H1 (cell line): ENCODE data around the gene DIPK1C. TPM values are rescaled to one million over a fixed set of nuclear protein-coding genes. Genes with fewer than 3 reads are reported as not detected.

Source experiments
- CTCF ChIA-PET: fragments of 300-600 bp; sonication (Branson Sonifier 250); formaldehyde crosslinking; loops from one replicate; lab custom pipeline; 2021; ENCODE audit not compliant: partially characterized antibody; lab: Charles Lee
- POLR2A ChIA-PET: fragments of 300-600 bp; sonication (Branson Sonifier 250); formaldehyde crosslinking; loops from one replicate; lab custom pipeline; 2021; ENCODE audit warnings: inconsistent platforms; ENCODE audit not compliant: partially characterized antibody; lab: Charles Lee
- DNase-seq, 2 experiments: peaks; one replicate each; pipeline versions ENCODE4 v3.0.0 to v3.0.0-alpha.2; 2010 to 2022; ENCODE audit warnings: low spot score in 2 of 2, low read depth in 1 of 2, mixed read lengths in 1 of 2
- FAIRE-seq: peaks from 2 replicates; lab custom pipeline; 2011; peaks lifted over from hg19 to GRCh38; lab: Jason Lieb, UNC
- H2AFZ ChIP-seq: 2 replicates; pipeline ENCODE4 v1.8.1; 2012; ENCODE audit warnings: low read length, inconsistent platforms
- H2AK5ac ChIP-seq: 2 replicates; pipeline ENCODE4 v1.6.1; 2013; ENCODE audit warnings: low read depth, low read length
- H2BK120ac ChIP-seq: replicated peaks from 2 replicates; pipeline ENCODE3; 2013; ENCODE audit warnings: low read depth, low read length, inconsistent platforms
- H2BK12ac ChIP-seq: 2 replicates; pipeline ENCODE4 v1.6.1; 2013; ENCODE audit warnings: low read depth, low read length
- H2BK15ac ChIP-seq: 2 replicates; pipeline ENCODE4 v1.6.1; 2013; ENCODE audit warnings: low read length
- H2BK20ac ChIP-seq: 2 replicates; pipeline ENCODE4 v1.6.1; 2013; ENCODE audit warnings: low read length
- H2BK5ac ChIP-seq: 2 replicates; pipeline ENCODE4 v1.6.1; 2013; ENCODE audit warnings: low read depth, low read length
- H3K14ac ChIP-seq: 2 replicates; pipeline ENCODE4 v1.6.1; 2013; ENCODE audit warnings: inconsistent platforms; ENCODE audit not compliant: insufficient read length
- H3K18ac ChIP-seq: 2 replicates; pipeline ENCODE4 v1.6.1; 2013; ENCODE audit warnings: low read length; ENCODE audit errors: extremely low read depth
- H3K23ac ChIP-seq: 2 replicates; pipeline ENCODE4 v1.6.1; 2013; ENCODE audit warnings: inconsistent platforms; ENCODE audit not compliant: insufficient read length
- H3K23me2 ChIP-seq: 2 replicates; pipeline ENCODE4 v1.6.1; 2013; ENCODE audit warnings: low read depth, low read length
- H3K27ac ChIP-seq: 2 replicates; pipeline ENCODE4 v1.6.1; 2011; ENCODE audit warnings: low read depth, low read length, inconsistent platforms
- H3K27me3 ChIP-seq, 4 experiments: replicated peaks in 1 of 4; 1 replicate in 1 of 4; 2 replicates in 3 of 4; pipeline versions ENCODE4 v1.6.1 to v1.8.1; 2011 to 2013; ENCODE audit warnings: low read length in 3 of 4, mild to moderate bottlenecking in 3 of 4, inconsistent platforms in 2 of 4, mixed read lengths in 2 of 4, moderate library complexity in 1 of 4; ENCODE audit not compliant: control insufficient read depth in 3 of 4, insufficient read depth in 3 of 4; ENCODE audit errors: extremely low read depth in 1 of 4
- H3K36me3 ChIP-seq, 4 experiments: 2 replicates each; pipeline versions ENCODE4 v1.6.1 to v1.8.1; 2011 to 2013; ENCODE audit warnings: mild to moderate bottlenecking in 4 of 4, low read length in 3 of 4, moderate library complexity in 2 of 4, control low read depth in 1 of 4, inconsistent platforms in 1 of 4; ENCODE audit not compliant: insufficient read depth in 4 of 4, control insufficient read depth in 2 of 4
- H3K4ac ChIP-seq: replicated peaks from 2 replicates; pipeline ENCODE3; 2013; ENCODE audit warnings: low read length, low read depth, mixed read lengths, inconsistent platforms; ENCODE audit not compliant: insufficient read length
- H3K4me1 ChIP-seq, 4 experiments: replicated peaks in 1 of 4; 1 replicate in 1 of 4; 2 replicates in 3 of 4; pipeline versions ENCODE4 v1.6.1 to v1.8.1; 2011 to 2013; ENCODE audit warnings: low read length in 3 of 4, inconsistent platforms in 2 of 4, mixed read lengths in 1 of 4; ENCODE audit not compliant: insufficient read depth in 4 of 4, control insufficient read depth in 3 of 4
- H3K4me2 ChIP-seq, 2 experiments: 2 replicates each; pipeline versions ENCODE4 v1.6.1 to v1.8.1; 2011 to 2013; ENCODE audit warnings: low read depth in 2 of 2, low read length in 2 of 2, control low read depth in 1 of 2, inconsistent platforms in 1 of 2, mild to moderate bottlenecking in 1 of 2; ENCODE audit not compliant: insufficient read depth in 1 of 2
- H3K4me3 ChIP-seq, 4 experiments: fragments of 200-600, 300-600 bp in 1 of 4; sonication (generic), shearing (Covaris generic), sonication (Bioruptor Twin) in 1 of 4; 2 replicates each; pipeline versions ENCODE4 v1.5.1 to v1.8.1; 2011 to 2016; ENCODE audit warnings: low read length in 4 of 4, low read depth in 3 of 4, control low read depth in 2 of 4, inconsistent platforms in 2 of 4, mild to moderate bottlenecking in 2 of 4, mixed read lengths in 1 of 4, moderate library complexity in 1 of 4; ENCODE audit not compliant: insufficient read depth in 2 of 4; ENCODE audit errors: extremely low read depth in 1 of 4
- H3K56ac ChIP-seq: replicated peaks from 2 replicates; pipeline ENCODE3; 2013; ENCODE audit warnings: low read depth, mild to moderate bottlenecking, mixed read lengths, low read length, inconsistent platforms; ENCODE audit not compliant: insufficient read length
- H3K79me1 ChIP-seq: 2 replicates; pipeline ENCODE4 v1.6.1; 2013; ENCODE audit warnings: low read depth, low read length, control low read depth
- H3K79me2 ChIP-seq, 2 experiments: 2 replicates each; pipeline versions ENCODE4 v1.6.1 to v1.8.1; 2012 to 2013; ENCODE audit warnings: low read length in 2 of 2, mild to moderate bottlenecking in 2 of 2, inconsistent platforms in 1 of 2; ENCODE audit not compliant: insufficient read depth in 2 of 2, control insufficient read depth in 1 of 2
- H3K9ac ChIP-seq, 4 experiments: replicated peaks in 1 of 4; 1 replicate in 1 of 4; 2 replicates in 3 of 4; pipeline versions ENCODE4 v1.6.1 to v1.8.1; 2011 to 2013; ENCODE audit warnings: low read depth in 3 of 4, low read length in 3 of 4, control low read depth in 2 of 4, mild to moderate bottlenecking in 2 of 4, moderate library complexity in 2 of 4, inconsistent platforms in 1 of 4; ENCODE audit errors: extremely low read depth in 1 of 4
- H3K9me3 ChIP-seq, 2 experiments: 2 replicates each; pipeline versions ENCODE4 v1.6.1 to v1.8.1; 2012 to 2013; ENCODE audit warnings: mild to moderate bottlenecking in 2 of 2, moderate library complexity in 2 of 2, control low read depth in 1 of 2, inconsistent platforms in 1 of 2, low read depth in 1 of 2, low read length in 1 of 2, mixed read lengths in 1 of 2; ENCODE audit not compliant: insufficient read depth in 2 of 2
- H4K20me1 ChIP-seq, 2 experiments: replicated peaks in 1 of 2; 2 replicates each; pipeline versions ENCODE3 to v1.8.1; 2011 to 2013; ENCODE audit warnings: inconsistent platforms in 2 of 2, low read length in 2 of 2, mild to moderate bottlenecking in 1 of 2; ENCODE audit not compliant: insufficient read depth in 2 of 2, control insufficient read depth in 1 of 2
- H4K5ac ChIP-seq: 2 replicates; pipeline ENCODE4 v1.6.1; 2013; ENCODE audit warnings: low read length, low read depth, mixed read lengths, inconsistent platforms; ENCODE audit not compliant: insufficient read length
- H4K8ac ChIP-seq: 2 replicates; pipeline ENCODE4 v1.8.0; 2013; ENCODE audit warnings: mild to moderate bottlenecking, moderate library complexity, low read length, inconsistent platforms; ENCODE audit not compliant: insufficient read depth; ENCODE audit errors: extremely low read depth
- H4K91ac ChIP-seq: replicated peaks from 2 replicates; pipeline ENCODE3; 2013; ENCODE audit warnings: low read length, mixed read lengths, inconsistent platforms; ENCODE audit not compliant: insufficient read length
- ATF3 ChIP-seq: IDR thresholded peaks from 2 replicates; pipeline ENCODE4 v1.6.1; 2011; ENCODE audit warnings: low read depth, mild to moderate bottlenecking, low read length; ENCODE audit not compliant: insufficient read depth
- EGR1 ChIP-seq: IDR thresholded peaks from 2 replicates; pipeline ENCODE4 v1.6.1; 2011; ENCODE audit warnings: low read depth, low read length, borderline replicate concordance
- EZH2 ChIP-seq: fragments of 200-600 bp; sonication (generic); IDR thresholded peaks from 2 replicates; pipeline ENCODE4 v1.7.1; 2012; ENCODE audit warnings: low read depth, mild to moderate bottlenecking, moderate library complexity, low read length, inconsistent platforms; ENCODE audit not compliant: severe bottlenecking
- GABPA ChIP-seq: IDR thresholded peaks from 2 replicates; pipeline ENCODE4 v1.6.1; 2011; ENCODE audit warnings: mild to moderate bottlenecking, low read length, moderate library complexity, borderline replicate concordance; ENCODE audit not compliant: insufficient read depth
- NANOG ChIP-seq: IDR thresholded peaks from 2 replicates; pipeline ENCODE4 v1.6.1; 2011; ENCODE audit warnings: low read length, low read depth, mild to moderate bottlenecking, inconsistent platforms; ENCODE audit not compliant: insufficient read depth, poor library complexity, severe bottlenecking
- RBBP5 ChIP-seq: IDR thresholded peaks from 2 replicates; pipeline ENCODE4 v1.7.1; 2012; ENCODE audit warnings: low read depth, mild to moderate bottlenecking, inconsistent platforms, low read length, moderate library complexity, borderline replicate concordance
- RFX5 ChIP-seq: IDR thresholded peaks from 2 replicates; pipeline ENCODE4 v1.6.1; 2011; ENCODE audit warnings: low read depth, low read length, improper control_type of control experiment, borderline replicate concordance
- SAP30 ChIP-seq: fragments of 300-600 bp; sonication (generic); IDR thresholded peaks from 2 replicates; pipeline ENCODE4 v1.7.1; 2012; ENCODE audit warnings: low read length, moderate library complexity, mild to moderate bottlenecking, inconsistent platforms; ENCODE audit not compliant: insufficient read depth, insufficient replicate concordance
- SUZ12 ChIP-seq: fragments of 200-600 bp; sonication (generic); IDR thresholded peaks from 2 replicates; pipeline ENCODE4 v1.6.1; 2012; ENCODE audit warnings: mild to moderate bottlenecking, inconsistent platforms, low read length, moderate library complexity, mixed read lengths
- TEAD4 ChIP-seq: IDR thresholded peaks from 2 replicates; pipeline ENCODE4 v1.6.1; 2012; ENCODE audit warnings: low read depth, low read length, inconsistent platforms, mixed read lengths
- WGBS, 2 experiments: shearing (Covaris generic) in 1 of 2; methylation state at CpG; one replicate each; pipeline versions ENCODE4 v1.1.6 to v1.1.7; 2013 to 2015; ENCODE audit warnings: low lambda C conversion rate in 2 of 2, mixed read lengths in 2 of 2, inconsistent platforms in 1 of 2, low coverage in 1 of 2, missing lambda C conversion rate in 1 of 2; ENCODE audit not compliant: insufficient replicate concordance in 2 of 2, insufficient coverage in 1 of 2, insufficient read length in 1 of 2; ENCODE audit errors: extremely low coverage in 1 of 2, missing lambda C conversion rate in 1 of 2; 5-methylcytosine and 5-hydroxymethylcytosine counted together
- polyA plus RNA-seq, 7 experiments: library from polyadenylated mRNA; depleted of rRNA in 3 of 7; stranded (reverse) in 5 of 7; unstranded in 2 of 7; fragments of >200 nt in 5 of 7; fragments of 200-250 nt in 2 of 7; gene quantifications; 1 replicate in 5 of 7; 2 replicates in 1 of 7; 4 replicates in 1 of 7; pipeline versions ENCODE4 v1.2.1 to v1.2.3, GENCODE V29; 2011 to 2013; ENCODE audit warnings: missing spikeins in 2 of 7, mixed read lengths in 2 of 7
- total RNA-seq: library from RNA; stranded (reverse); fragmentation: NEBNext Ultra II Directional; extraction: Animal tissue kit (Norgen Biotek cat#: 25700); gene quantifications from 2 replicates; pipeline ENCODE4 v1.2.1, GENCODE V29; 2021
- TF ChIP-seq, protein P1 (sequence below): IDR thresholded peaks from 2 replicates; pipeline ENCODE4 v1.6.1; 2012; ENCODE audit warnings: low read length, inconsistent platforms

DIPK1C gene
- total and polyA plus RNA-seq, 2 of the 8 experiments (the other 6 are each of a cell fraction or from before 2014, with no cell fraction given) = 0.08 TPM; not detected in 1

GRCh38 chr18:74422541-74422940 lies 34.6 kb downstream of the DIPK1C start:
- Histone ChIP-seq H2BK20ac (no peak overlapping the region), H3K79me2 (no peaks in the 10 kb centered on the region), H3K4ac (no peak overlapping the region), H3K14ac (no peak overlapping the region), H4K5ac (no peak overlapping the region), H2AK5ac (no peak overlapping the region), H3K23me2 (no peaks in the 10 kb centered on the region), H2BK12ac (no peak overlapping the region), H4K20me1 (peaks cover 0 to 1% of the 10 kb centered on the region in 2 experiments), H3K56ac (no peak overlapping the region), H2BK120ac (no peak overlapping the region), H3K23ac (no peak overlapping the region), H3K4me3 (no peak overlapping the region), H3K9ac (no peak overlapping the region), H4K8ac (no peak overlapping the region), H3K18ac (no peak overlapping the region), H3K27ac (no peak overlapping the region), H2BK15ac (no peak overlapping the region), H2AFZ (no peak overlapping the region), H3K36me3 (no peaks in the 10 kb centered on the region), H3K4me2 (no peak overlapping the region), H2BK5ac (no peak overlapping the region), H3K27me3 (no peaks in the 10 kb centered on the region), H4K91ac (no peak overlapping the region), H3K4me1 (no peaks in the 10 kb centered on the region), H3K9me3 (peaks cover 0 to 3% of the 10 kb centered on the region in 2 experiments; a peak in 1 of 4 replicates), H3K79me1 (peaks cover 2% of the 10 kb centered on the region; the same call in 1 of the 2 replicates)
- ChIA-PET CTCF (interaction anchor here (0.7 kb wide), 1 partner anchor 12 kb away, joined by 3 read pairs; no protein-coding TSS in a partner anchor), POLR2A (no interaction called here)
- WGBS, 2 experiments = 90% methylated on average over 3 of the region's 3 CpGs; no CpG with 5 or more reads in 1 of the 2 experiments
- no peak for FAIRE-seq
- no peak for DNase-seq
- TF ChIP-seq RFX5 (no peak), NANOG (no peak), TEAD4 (no peak), SUZ12 (no peak), ATF3 (no peak), GABPA (no peak), EGR1 (no peak), RBBP5 (no peak), EZH2 (no peak), SAP30 (no peak)
- TF ChIP-seq, protein P1, sequence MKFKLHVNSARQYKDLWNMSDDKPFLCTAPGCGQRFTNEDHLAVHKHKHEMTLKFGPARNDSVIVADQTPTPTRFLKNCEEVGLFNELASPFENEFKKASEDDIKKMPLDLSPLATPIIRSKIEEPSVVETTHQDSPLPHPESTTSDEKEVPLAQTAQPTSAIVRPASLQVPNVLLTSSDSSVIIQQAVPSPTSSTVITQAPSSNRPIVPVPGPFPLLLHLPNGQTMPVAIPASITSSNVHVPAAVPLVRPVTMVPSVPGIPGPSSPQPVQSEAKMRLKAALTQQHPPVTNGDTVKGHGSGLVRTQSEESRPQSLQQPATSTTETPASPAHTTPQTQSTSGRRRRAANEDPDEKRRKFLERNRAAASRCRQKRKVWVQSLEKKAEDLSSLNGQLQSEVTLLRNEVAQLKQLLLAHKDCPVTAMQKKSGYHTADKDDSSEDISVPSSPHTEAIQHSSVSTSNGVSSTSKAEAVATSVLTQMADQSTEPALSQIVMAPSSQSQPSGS = no peak
